GM13977 (cell line): Measurements from ENCODE around the gene EFNB3.

Experiments used
- DNase-seq: peaks from one replicate; pipeline ENCODE4 v3.0.0; 2012; ENCODE audit warnings: low spot score
- in situ Hi-C: fragments of 300-500 bp; cut with MboI; formaldehyde crosslinking; loops from one replicate; pipeline ENCODE4 v1.12.0; 2022; ENCODE audit warnings: low sequenced_read_pairs, low pct_unique_long_range_greater_than_20kb, mixed read lengths, inconsistent platforms; ENCODE audit not compliant: unreplicated experiment
- TF ChIP-seq, protein P1 (sequence below): IDR thresholded peaks from 2 replicates; pipeline ENCODE4 v1.5.1; 2012; ENCODE audit warnings: mild to moderate bottlenecking, control low read depth; ENCODE audit not compliant: insufficient read depth; ENCODE audit errors: extremely low read depth, missing control alignments

EFNB3 gene

DNA sequence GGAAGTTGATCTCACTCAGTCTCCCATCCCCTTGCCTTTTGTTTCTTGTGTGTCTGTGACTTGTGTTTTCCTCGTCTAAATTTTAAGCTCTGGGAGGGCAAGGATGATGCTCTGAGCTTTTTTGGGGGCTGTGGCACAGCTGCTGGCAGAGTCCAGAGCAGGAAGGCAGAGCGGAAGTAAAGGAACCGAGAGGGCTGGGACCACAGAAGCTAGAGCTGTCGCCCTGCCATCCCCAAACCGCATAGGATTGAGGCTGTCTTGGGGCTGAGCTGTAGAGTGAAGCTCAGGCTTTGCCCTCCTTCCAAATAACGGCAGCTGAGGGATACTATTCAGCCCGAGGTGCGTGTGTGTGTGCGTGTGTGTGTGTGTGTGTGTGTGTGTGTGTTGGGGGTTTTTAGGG, 8.8 kb downstream of the EFNB3 start:
- TF ChIP-seq, protein P1, sequence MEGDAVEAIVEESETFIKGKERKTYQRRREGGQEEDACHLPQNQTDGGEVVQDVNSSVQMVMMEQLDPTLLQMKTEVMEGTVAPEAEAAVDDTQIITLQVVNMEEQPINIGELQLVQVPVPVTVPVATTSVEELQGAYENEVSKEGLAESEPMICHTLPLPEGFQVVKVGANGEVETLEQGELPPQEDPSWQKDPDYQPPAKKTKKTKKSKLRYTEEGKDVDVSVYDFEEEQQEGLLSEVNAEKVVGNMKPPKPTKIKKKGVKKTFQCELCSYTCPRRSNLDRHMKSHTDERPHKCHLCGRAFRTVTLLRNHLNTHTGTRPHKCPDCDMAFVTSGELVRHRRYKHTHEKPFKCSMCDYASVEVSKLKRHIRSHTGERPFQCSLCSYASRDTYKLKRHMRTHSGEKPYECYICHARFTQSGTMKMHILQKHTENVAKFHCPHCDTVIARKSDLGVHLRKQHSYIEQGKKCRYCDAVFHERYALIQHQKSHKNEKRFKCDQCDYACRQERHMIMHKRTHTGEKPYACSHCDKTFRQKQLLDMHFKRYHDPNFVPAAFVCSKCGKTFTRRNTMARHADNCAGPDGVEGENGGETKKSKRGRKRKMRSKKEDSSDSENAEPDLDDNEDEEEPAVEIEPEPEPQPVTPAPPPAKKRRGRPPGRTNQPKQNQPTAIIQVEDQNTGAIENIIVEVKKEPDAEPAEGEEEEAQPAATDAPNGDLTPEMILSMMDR, result no peak
- DNase-seq, result no peak
- in situ Hi-C loops, result no loop called here

DNA sequence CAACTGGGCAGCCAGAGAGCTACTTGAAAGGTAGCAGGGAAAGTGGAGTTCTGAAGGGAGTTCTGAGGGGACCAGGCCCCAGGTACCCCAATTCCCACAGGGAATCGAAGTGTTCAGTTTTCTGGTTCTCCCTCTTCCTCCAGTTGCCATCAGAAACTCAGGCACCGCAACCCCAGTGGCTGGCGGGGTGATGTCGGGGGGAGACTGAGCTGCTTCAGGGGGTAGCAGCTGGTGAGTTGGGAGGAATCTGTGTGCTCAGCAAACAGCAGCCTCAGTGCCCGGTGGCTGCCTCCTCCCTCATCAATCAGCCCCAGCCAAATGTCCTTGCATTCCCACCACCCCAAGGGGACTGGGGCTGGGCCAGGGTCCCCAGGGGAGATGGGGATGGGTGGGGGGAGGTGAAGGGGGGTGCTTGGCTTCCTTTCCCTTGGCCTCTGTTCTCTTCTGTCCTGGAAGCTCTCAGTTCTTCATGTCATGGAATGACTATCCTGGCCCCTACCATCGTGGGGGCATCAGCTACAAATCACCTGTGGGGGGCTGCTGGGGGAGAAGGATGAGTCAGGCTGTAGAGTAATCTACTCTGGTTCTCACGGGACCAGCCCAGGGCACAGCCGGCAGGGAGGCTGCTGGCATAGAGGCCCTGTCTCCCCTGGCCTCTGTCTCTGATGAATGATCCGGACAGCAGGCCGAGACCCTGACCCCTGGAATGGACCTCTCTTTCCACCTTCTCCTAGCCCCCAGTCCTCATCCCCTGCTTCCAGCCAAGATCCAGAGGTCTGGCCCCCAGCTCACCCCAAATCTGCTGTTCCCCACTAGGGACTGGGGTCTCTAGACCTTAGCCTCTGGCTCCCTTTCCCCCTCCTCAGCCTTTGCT, 10.0 kb downstream of the EFNB3 start:
- no peak for DNase-seq
- in situ Hi-C loops, result no loop called here
- TF ChIP-seq, protein P1, result no peak

DNA sequence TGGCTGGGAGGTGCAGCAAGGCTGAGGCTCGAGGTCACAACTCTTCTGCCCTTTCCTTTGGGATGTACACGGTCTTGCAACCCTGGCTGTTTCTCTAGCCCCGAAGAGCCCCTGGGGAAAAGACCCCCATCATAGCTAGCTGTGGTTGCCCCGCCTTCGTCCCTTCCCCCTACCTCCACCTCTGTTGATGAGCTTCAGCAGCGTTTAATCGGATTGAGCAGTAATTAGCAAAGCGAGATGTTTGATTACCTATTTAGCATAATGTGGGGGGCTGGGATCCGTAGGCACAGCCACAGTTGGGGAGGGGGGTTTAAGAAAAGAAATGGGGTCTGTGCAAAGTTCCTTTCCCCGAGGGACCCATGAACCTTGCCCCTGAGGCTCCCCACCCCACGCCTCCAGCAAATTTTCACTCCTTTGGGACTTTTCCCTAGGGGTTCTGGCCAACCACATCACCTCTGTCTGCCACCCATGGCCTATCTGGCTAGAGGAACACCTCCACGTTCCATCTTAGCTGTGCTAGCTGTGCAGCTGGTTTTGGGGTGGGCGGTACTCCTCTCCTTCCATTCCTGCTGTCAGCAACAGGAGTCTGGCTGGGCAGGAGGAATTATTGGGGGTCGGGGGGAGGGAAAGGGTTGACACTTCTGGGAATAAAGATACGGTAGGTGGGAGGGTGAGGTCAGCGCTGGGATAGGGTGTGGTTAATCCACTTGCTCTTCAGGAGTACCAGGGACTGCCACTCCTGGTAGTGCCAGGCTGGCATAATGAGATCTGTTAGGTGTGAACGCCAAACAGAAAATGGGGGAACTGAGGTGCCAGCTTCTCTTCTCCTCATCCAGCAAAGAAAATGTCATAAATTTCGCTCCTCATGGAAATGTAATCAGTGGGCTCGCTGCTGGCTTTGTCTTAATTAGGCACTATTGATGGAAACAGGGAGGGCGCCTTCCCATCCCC, 11.2 kb downstream of the EFNB3 start:
- in situ Hi-C loops, result no loop called here
- TF ChIP-seq, protein P1, result no peak
- no peak for DNase-seq

DNA sequence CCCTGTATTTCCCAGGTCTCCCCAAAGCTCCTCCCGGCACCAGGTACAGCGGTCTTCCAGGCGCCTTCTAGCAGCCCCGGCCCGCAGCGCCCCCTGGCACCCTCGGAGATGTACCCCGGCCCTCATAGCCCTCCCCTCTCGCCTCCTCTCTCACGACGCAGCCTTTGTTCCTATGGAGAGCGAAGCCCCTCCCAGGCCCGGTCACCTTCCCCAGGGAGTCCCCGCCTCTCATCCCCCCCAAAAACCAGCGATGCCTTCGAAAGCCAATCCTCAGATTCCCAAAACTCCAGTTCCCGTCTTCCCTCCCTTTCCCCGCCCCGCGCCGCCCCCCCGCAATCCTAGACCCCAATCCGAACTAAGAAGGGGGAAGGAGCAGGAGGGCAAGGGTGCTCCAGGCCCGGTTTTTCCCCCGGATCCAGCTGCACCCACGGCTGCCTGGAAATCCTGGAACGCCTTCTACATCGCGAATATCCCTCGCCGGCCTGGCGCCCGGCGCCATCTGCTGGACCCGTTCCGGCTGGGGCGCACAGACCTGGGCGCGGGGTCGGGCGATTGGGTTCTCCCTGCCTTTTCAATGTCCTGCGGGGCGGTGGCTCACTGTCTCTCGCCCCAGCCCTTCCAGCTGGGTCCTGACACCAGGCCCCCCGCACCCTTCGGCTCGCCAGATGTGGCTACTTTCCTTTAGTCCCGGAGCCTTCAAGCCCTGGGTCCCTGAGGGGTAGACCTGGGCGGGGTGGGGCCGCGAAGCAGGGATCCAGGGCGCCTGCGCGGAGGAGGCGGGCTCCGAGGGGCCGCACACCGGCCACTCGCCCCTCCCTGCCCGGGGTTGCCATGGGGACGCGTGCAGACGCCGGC, 12.1 kb downstream of the EFNB3 start, which contains the start of gene DNAH2:
Gene DNAH2 (plus strand): TSS at position 844 of the 855 bp plus-strand sequence. CDS start 1,991 bp downstream, outside the sequence.
- DNase-seq, result peak; percentile 82
- TF ChIP-seq, protein P1, result peak; percentile 58
- in situ Hi-C loops, result no loop called here

DNA sequence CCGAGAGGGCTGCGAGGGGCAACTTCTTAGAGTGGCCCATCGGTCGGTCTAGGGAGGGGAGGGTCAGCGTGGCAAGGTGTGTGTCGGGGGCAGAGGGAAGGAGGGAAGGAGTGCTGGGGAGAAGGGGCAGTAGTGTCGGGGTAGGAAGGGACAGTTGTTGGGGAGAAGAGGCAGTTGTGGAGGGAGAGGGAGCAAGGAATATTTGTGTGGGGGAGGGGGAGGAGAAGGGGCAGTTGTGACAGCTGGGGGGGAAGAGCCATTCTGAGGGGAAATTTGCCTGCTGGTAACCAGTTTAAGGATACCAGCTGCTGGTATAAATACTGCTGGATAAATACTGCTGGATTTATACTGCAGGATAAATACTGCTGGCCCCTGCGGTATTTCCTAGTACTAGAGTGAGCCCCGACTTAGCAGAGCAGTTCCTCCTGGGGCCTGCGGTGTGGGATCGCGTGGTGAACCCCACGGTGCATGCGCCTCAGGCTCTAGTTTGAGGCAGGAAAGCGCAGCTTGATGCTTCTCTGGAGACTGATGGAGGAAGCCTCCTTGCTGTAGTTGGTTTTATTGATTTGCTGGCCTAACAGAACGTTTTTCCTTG, 12.9 kb downstream of the EFNB3 start:
- in situ Hi-C loops, result no loop called here
- TF ChIP-seq, protein P1, result no peak
- DNase-seq, result no peak
